Small intestine (tissue), 16 donors: ENCODE measurements around the gene KIF18A. TPM values are rescaled to one million over a fixed set of nuclear protein-coding genes. Genes with fewer than 3 reads are reported as not detected.

ENCODE experiments used
- DNase-seq, 2 donors: peaks; one replicate each; pipeline versions ENCODE4 v3.0.0 to v3.0.0-alpha.2; 2013
- FAIRE-seq: peaks from 2 replicates; lab custom pipeline; 2012; peaks lifted over from hg19 to GRCh38; lab: Jason Lieb, UNC
- H3K27ac ChIP-seq, 3 donors: one replicate each; pipeline ENCODE4 v1.5.1; 2013; ENCODE audit warnings: low read length in 2 of 3, mild to moderate bottlenecking in 2 of 3, control low read depth in 1 of 3, inconsistent platforms in 1 of 3, low read depth in 1 of 3, moderate library complexity in 1 of 3
- H3K27me3 ChIP-seq, 3 donors: one replicate each; pipeline ENCODE4 v1.6.1; 2013; ENCODE audit warnings: low read length in 3 of 3, inconsistent platforms in 1 of 3; ENCODE audit not compliant: control insufficient read depth in 3 of 3, insufficient read depth in 3 of 3
- H3K36me3 ChIP-seq, 3 donors: one replicate each; pipeline ENCODE4 v1.6.1; 2013; ENCODE audit warnings: low read length in 3 of 3, inconsistent platforms in 1 of 3, low read depth in 1 of 3, mild to moderate bottlenecking in 1 of 3, moderate library complexity in 1 of 3; ENCODE audit not compliant: control insufficient read depth in 3 of 3, insufficient read depth in 2 of 3
- H3K4me1 ChIP-seq, 3 donors: one replicate each; pipeline ENCODE4 v1.6.1; 2013; ENCODE audit warnings: low read length in 2 of 3, inconsistent platforms in 1 of 3, low read depth in 1 of 3, mild to moderate bottlenecking in 1 of 3, moderate library complexity in 1 of 3; ENCODE audit not compliant: control insufficient read depth in 3 of 3, insufficient read depth in 2 of 3
- H3K4me3 ChIP-seq, 3 donors: one replicate each; pipeline ENCODE4 v1.5.1; 2013; ENCODE audit warnings: low read length in 3 of 3, control low read depth in 1 of 3, inconsistent platforms in 1 of 3, low read depth in 1 of 3, mild to moderate bottlenecking in 1 of 3, moderate library complexity in 1 of 3
- H3K9me3 ChIP-seq, 2 donors: one replicate each; pipeline ENCODE4 v1.6.1; 2013; ENCODE audit warnings: low read depth in 1 of 2, low read length in 1 of 2; ENCODE audit not compliant: control insufficient read depth in 2 of 2, insufficient read depth in 1 of 2
- WGBS, 3 donors: extraction: QIAGEN DNeasy Blood & Tissue Kit; methylation state at CpG; one replicate each; pipeline ENCODE4 v1.1.7; 2013; 5-methylcytosine and 5-hydroxymethylcytosine counted together
- long read RNA-seq, 10 donors: transcript quantifications; one replicate each; lab custom pipeline, GENCODE V29; 2026
- polyA plus RNA-seq, 4 donors: library from polyadenylated mRNA; stranded (reverse) in 3 of 4; unstranded in 1 of 4; fragments of 200-250 nt in 3 of 4; fragments of 120-200 nt in 1 of 4; gene quantifications; one replicate each; pipeline versions ENCODE4 v1.2.1 to v1.2.3, GENCODE V29; 2013
- donor health status: healthy with polysubstance abuse.
- donor health status: control.
- donor health status: control.
- donor health status: Bipolar disorder and iron deficiency.
- donor health status: healthy.

The KIF18A gene
- polyA plus RNA-seq: 1 to 10 TPM in 2 of 4 donors, under 1 TPM in 1, not detected in 1; 0.22 to 5.5 (median 3.9) TPM
- long read RNA-seq, donor 1, partial matches to known transcripts: 0 of 1 reads
- long read RNA-seq, donor 1, other reads (novel, unspliced or antisense): 0 of 1 reads
- long read RNA-seq, donor 2: 0 reads
- long read RNA-seq, donor 3: 0 reads
- long read RNA-seq, donor 4, partial matches to known transcripts: 0 of 1 reads
- long read RNA-seq, donor 4, other reads (novel, unspliced or antisense): 0 of 1 reads
- long read RNA-seq, donor 5: 0 reads
- long read RNA-seq, donor 6: 0 reads
- long read RNA-seq, donor 7: 0 reads
- long read RNA-seq, donor 8: 0 reads
- long read RNA-seq, donor 9: 0 reads
- long read RNA-seq, donor 10: 0 reads

GRCh38 chr11:28107750-28108618 lies at the start of gene KIF18A, which contains the start of gene METTL15:
Gene KIF18A (minus strand): TSS chr11:28108156. CDS start chr11:28097947, 10,209 bp downstream.
Gene METTL15 (plus strand): TSS chr11:28108388. CDS start chr11:28113335, 4,947 bp downstream.
- peak within 1 kb of the TSS; percentile 30 to 81 (median 78) for H3K4me3 ChIP-seq
- no peaks in the 10 kb centered on the region for H3K36me3 ChIP-seq
- peak within 1 kb of the TSS; percentile 87 to 94 (median 88) for H3K27ac ChIP-seq
- no peaks in the 10 kb centered on the region for H3K9me3 ChIP-seq
- DNase-seq (peak; percentile 99 to 100), FAIRE-seq (no peak)
- H3K27me3 ChIP-seq: no peaks in the 10 kb centered on the region
- H3K4me1 ChIP-seq: peaks cover 0 to 12% (median 0%) of the 10 kb centered on the region in 3 donors
- 0 to 1% (median 0%) methylated on average over 38 of the region's 38 CpGs for WGBS, 3 donors

- peaks cover 0 to 3% of the 10 kb centered on the region in 2 donors for H3K9me3 ChIP-seq
- FAIRE-seq: no peak
- H3K4me1 ChIP-seq: no peaks in the 10 kb centered on the region
- H3K36me3 ChIP-seq: peaks cover 0 to 15% (median 0%) of the 10 kb centered on the region in 3 donors
- no peak overlapping the region for H3K27ac ChIP-seq
- H3K4me3 ChIP-seq: no peak overlapping the region
- WGBS, 3 donors: 95 to 100% (median 98%) methylated on average over 2 of the region's 2 CpGs
- no peaks in the 10 kb centered on the region for H3K27me3 ChIP-seq
- DNase-seq: no peak
These were observed 45.6 kb upstream of the KIF18A start for GRCh38 chr11:28153586-28153985.

GRCh38 chr11:28152743-28153142 lies 44.8 kb upstream of the KIF18A start:
- no peak for DNase-seq
- Histone ChIP-seq H3K36me3 (peaks cover 0 to 7% (median 0%) of the 10 kb centered on the region in 3 donors), H3K9me3 (peaks cover 0 to 2% of the 10 kb centered on the region in 2 donors), H3K27me3 (no peaks in the 10 kb centered on the region), H3K27ac (no peak overlapping the region), H3K4me3 (no peak overlapping the region), H3K4me1 (no peaks in the 10 kb centered on the region)
- WGBS, 3 donors: 94 to 100% (median 95%) methylated on average over 2 of the region's 2 CpGs
- FAIRE-seq: no peak

GRCh38 chr11:28146123-28146751 lies 38.3 kb upstream of the KIF18A start:
- no peaks in the 10 kb centered on the region for H3K4me1 ChIP-seq
- FAIRE-seq (no peak), DNase-seq (no peak)
- no peaks in the 10 kb centered on the region for H3K36me3 ChIP-seq
- H3K9me3 ChIP-seq: peaks cover 0 to 3% of the 10 kb centered on the region in 2 donors
- H3K27me3 ChIP-seq: no peaks in the 10 kb centered on the region
- no peak overlapping the region for H3K27ac ChIP-seq
- WGBS, 3 donors: 77 to 87% (median 82%) methylated on average over 2 of the region's 2 CpGs
- H3K4me3 ChIP-seq: no peak overlapping the region

GRCh38 chr11:28144808-28145207 lies 36.9 kb upstream of the KIF18A start:
- Histone ChIP-seq H3K4me3 (no peak overlapping the region), H3K9me3 (peaks cover 2 to 18% of the 10 kb centered on the region in 2 donors), H3K27me3 (no peaks in the 10 kb centered on the region), H3K36me3 (peaks cover 0 to 4% (median 0%) of the 10 kb centered on the region in 3 donors), H3K27ac (no peak overlapping the region), H3K4me1 (no peaks in the 10 kb centered on the region)
- FAIRE-seq: no peak
- DNase-seq: peak in 1 of 2 donors; percentile 12
- 96 to 98% (median 97%) methylated on average over 2 of the region's 2 CpGs for WGBS, 3 donors

GRCh38 chr11:28142724-28143123 lies 34.8 kb upstream of the KIF18A start:
- Histone ChIP-seq H3K27me3 (no peaks in the 10 kb centered on the region), H3K4me1 (no peaks in the 10 kb centered on the region), H3K4me3 (no peak overlapping the region), H3K9me3 (peaks cover 2 to 34% of the 10 kb centered on the region in 2 donors), H3K36me3 (peaks cover 0 to 8% (median 0%) of the 10 kb centered on the region in 3 donors), H3K27ac (no peak overlapping the region)
- 95 to 100% (median 100%) methylated on average over 1 of the region's 1 CpG for WGBS, 3 donors
- FAIRE-seq (no peak), DNase-seq (no peak)

- H3K9me3 ChIP-seq: peaks cover 2 to 39% of the 10 kb centered on the region in 2 donors
- FAIRE-seq (no peak), DNase-seq (no peak)
- 94 to 97% (median 97%) methylated on average over 9 of the region's 9 CpGs for WGBS, 3 donors
- no peaks in the 10 kb centered on the region for H3K27me3 ChIP-seq
- no peak overlapping the region for H3K4me3 ChIP-seq
- no peak overlapping the region for H3K27ac ChIP-seq
- H3K36me3 ChIP-seq: peaks cover 0 to 8% (median 0%) of the 10 kb centered on the region in 3 donors
- H3K4me1 ChIP-seq: no peaks in the 10 kb centered on the region
These were observed 32.9 kb upstream of the KIF18A start for GRCh38 chr11:28140689-28141455.
